Endothelial cell of hepatic sinusoid (primary cell): ENCODE results near the gene ARL16.

Source experiments
- in situ Hi-C: cut with HindIII; loops from 2 replicates; pipeline ENCODE4 v1.10.0; 2017; ENCODE audit warnings: low sequenced_read_pairs

ARL16 gene, protein sequence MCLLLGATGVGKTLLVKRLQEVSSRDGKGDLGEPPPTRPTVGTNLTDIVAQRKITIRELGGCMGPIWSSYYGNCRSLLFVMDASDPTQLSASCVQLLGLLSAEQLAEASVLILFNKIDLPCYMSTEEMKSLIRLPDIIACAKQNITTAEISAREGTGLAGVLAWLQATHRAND

GRCh38 chr17:81683584-81684441 is at the start of gene ARL16, which contains the start of gene HGS:
ARL16 (minus strand) TSS chr17:81683797; CDS start chr17:81683753, 44 bp downstream.
HGS (plus strand) TSS chr17:81684011; CDS start chr17:81684067, 56 bp downstream.
- in situ Hi-C loops: no loop called here

DNA sequence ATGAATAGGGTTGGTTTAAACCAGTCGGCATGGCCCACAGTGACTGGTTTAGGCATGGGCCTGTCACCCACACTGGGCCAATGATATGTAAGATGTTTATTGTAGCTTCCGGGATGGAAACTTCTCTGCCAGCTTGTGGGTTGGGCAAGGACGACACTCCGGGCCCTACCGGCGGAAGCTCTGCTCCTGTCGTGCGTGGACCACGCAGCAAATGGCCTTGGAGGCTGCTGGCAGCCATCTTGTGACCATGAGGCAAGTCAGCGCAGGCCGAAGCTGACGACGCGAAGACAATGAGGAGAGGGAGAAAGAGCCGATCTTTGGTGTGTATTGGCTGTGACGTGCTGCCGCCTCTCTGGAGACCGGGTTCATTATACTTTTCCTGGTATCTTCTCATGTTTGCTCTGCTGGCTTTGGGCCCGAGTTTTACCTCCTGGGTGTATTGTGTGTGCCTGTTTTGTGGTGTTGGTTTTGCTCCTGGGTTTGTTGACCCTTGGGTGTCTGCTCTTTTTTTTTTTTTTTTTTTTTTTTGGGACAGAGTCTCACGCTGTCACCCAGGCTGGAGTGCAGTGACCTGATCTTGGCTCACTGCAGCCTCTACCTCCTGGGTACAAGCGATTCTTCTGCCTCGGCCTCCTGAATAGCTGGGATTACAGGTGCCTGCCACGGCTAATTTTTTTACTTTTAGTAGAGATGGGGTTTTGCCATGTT is 43.9 kb upstream of the ARL16 start:
- in situ Hi-C loops: no loop called here

DNA sequence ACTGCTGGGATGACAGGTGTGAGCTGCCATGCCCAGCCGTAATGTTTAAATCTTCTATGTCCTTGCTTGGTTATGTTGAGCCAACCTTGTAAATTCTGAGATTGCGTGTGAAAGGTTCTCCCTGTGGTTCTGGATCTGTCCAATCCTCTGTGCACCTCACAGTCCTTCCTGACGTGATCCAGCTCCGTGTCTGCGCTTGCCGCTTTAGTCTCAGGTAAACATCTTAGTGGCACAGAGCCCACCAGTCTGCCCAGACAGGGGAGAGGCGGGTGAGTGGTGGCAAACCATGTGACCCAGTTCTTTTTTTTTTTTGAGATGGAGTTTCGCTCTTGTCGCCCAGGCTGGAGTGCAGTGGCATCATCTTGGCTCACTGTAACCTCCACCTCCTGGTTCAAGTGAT is 42.4 kb upstream of the ARL16 start:
- in situ Hi-C loops: no loop called here

- in situ Hi-C loops: no loop called here
Observed at GRCh38 chr17:81725439-81725838, 41.8 kb upstream of the ARL16 start.

DNA sequence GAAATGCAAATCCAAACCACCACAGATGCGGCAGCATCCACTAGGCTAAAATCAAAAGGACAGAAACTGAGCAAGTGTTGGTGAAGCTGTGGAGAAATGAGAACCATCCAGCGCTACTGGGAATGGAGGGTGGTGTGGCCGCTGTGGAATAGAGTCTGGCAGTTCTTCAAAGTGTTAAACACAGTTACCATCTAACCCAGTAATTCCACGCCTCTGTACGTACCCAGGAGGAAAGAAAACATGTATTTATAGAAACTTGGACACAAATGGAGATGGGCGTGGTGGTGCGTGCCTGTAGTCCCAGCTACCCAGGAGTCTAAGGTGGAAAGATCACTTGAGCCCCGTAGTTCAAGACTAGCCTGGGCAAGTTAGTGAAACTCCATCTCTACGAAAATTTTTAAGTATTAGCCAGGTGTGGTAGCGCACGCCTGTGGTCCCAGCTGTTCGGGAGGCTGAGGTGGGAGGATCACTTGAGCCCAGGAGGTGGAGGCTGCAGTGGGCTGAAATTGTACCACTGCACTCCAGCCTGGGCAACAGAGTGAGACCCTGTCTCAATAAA is 40.1 kb upstream of the ARL16 start:
- in situ Hi-C loops: no loop called here

DNA sequence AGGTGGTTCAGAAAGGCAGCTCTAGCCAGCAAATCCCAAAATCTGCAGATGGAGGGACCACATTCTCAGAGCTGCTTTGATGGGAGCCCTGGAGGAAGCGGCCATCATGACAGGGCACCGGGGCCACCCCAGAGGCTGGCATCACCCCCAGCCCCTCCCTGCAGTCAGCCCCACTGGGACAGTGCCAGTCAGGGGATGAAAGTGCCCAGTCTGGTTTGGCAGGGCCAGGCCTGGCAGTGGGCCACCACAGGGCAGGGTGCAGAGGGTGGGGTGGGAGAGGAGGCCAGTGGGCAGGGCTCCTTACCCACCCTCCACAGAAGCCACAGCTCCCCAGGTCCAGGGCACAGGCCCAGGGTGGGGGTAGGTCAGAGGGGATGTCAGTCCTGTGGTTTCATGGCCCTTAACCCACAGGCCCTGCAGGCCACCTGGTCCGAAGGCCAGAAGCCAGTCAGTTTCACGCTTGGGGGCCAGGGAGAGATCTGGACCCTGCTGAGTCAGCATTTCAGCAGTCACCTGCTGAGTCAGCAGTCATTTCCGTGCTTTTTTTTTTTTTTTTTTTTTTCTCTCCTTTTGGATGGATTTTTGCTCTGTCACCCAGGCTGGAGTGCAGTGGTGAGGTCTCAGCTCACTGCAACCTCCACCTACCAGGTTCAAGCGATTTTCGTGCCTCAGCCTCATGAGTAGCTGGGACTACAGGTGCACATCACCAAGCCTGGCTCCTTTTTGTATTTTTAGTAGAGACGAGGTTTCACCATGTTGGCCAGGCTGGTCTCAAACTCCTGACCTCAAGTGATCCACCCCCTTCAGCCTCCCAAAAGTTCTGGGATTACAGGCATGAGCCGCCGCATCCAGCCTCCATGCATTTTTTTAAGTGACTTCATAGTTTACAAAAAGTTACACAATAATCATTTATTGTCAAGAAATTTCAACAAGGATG is 38.9 kb upstream of the ARL16 start:
- in situ Hi-C loops: no loop called here

GRCh38 chr17:81720267-81721071 is 36.9 kb upstream of the ARL16 start:
- in situ Hi-C loops: no loop called here

DNA sequence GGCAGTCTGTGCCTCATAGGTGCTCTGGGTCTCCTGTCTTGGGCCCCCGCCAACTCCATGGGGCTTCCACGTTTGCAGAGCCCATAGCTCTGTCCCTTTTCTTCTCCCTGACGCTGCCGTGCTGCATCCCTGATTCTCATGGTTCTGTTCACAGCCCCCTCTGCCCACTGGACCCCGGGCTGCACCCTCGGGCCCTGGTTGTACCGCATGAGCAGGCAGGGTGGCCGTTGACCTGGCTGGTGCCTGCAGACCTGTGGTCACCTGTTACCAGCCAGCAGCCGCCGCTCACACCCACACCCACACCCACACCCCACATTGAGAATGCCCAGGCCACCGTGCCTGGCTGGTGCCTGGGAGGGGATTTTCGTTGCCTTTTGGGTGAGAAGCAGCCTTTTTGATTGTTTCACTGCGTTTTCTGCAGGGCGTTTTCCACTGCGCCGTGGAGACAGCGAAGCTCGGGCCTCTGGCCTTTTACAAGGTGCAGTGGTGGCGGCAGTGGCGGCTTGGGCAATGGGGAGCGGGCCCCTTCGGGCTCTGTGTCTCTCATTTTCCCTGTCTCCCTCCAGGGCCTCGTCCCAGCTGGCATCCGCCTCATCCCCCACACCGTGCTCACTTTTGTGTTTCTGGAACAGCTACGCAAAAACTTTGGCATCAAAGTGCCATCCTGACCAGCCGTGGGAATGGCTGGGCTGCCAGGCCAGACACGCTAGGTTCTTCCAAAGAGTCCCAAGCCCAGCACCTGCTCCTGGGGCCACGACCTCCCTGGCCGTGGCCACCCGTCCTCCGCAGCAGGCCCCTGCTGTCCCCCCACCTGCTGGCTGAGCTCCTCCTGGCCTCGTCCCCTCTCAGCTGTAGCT is 36.0 kb upstream of the ARL16 start:
- in situ Hi-C loops: no loop called here

GRCh38 chr17:81717766-81718089 is 34.1 kb upstream of the ARL16 start:
- in situ Hi-C loops: no loop called here

GRCh38 chr17:81717049-81717765 is 33.6 kb upstream of the ARL16 start:
- in situ Hi-C loops: no loop called here

DNA sequence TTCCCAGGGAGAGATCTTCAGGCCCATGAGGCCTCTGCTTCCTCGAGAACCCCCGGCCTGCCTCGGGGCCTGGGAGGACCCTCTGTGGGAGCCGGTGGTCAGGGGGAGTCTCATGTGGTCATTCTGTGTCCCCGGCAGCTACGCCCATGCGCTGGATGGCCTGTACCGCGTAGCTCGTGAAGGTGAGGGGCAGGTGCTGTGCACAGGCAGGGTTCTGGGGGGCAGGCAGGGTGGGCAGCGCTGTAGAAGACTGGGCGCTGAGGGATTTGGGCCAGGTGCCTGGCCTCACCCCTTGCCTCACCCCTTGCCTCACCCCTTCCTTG is 33.0 kb upstream of the ARL16 start:
- in situ Hi-C loops: no loop called here

DNA sequence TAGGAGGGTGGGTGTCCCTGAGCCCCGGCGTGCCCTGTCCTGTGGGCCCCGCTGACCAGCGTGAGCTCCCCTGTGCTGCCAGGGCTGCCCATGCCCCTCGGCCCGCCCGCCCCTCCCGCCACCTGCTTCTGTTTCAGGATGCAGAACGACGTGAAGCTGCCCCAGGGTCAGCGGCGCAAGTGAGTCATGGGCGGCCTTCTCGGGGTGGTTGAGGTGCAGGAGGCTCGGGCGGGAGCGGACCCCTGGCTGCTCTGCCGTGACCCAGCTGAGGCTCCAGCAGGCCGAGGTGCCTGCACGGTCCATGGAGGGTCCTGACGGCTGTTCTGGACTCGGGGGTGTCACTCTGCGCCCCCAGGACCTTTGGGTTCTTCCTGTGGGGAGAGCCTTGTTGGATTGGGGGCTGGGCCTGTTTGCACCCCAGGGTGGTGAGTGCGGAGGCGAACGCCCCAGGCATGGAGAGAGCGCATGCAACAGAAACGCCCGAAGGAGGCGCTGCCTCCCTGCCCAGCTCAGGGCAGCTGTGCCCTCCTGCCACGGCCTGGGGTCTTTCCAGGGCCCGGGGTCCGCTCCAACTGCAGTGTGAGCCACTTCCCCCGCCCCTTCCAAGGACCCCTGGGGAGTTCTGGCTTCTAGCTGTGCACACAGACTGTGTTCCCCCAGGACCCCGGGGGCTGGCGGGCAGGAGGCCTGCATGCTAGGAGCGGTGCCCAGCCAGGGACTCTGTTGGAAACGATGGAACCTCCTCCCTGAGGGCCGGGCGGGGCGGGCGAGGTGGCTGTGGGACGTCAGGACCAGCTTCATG is 32.5 kb upstream of the ARL16 start:
- in situ Hi-C loops: no loop called here

- in situ Hi-C loops: no loop called here
Observed at GRCh38 chr17:81715107-81715871, 31.7 kb upstream of the ARL16 start.

- in situ Hi-C loops: no loop called here
Observed at GRCh38 chr17:81714412-81715106, 31.0 kb upstream of the ARL16 start.

- in situ Hi-C loops: no loop called here
Observed at GRCh38 chr17:81713556-81714411, 30.2 kb upstream of the ARL16 start.
